Endothelial cell of umbilical vein (primary cell): Measurements from ENCODE around the gene ATP6V1F. TPM values are rescaled to one million over a fixed set of nuclear protein-coding genes. Genes with fewer than 3 reads are reported as not detected.

Experiments used
- BruUV-seq: library from RNA; stranded (reverse); fragments of 400-500 nt; replicated peaks from 2 replicates; lab custom pipeline; 2021; lab: Mats Ljungman, UMichigan
- CTCF ChIA-PET: fragments of 300-600, 350-600 bp; sonication (Branson Sonifier 250); formaldehyde crosslinking; loops from one replicate; lab custom pipeline; 2021; ENCODE audit warnings: antibody characterized with exemption, inconsistent platforms; lab: Charles Lee
- POLR2A ChIA-PET: fragments of 300-600, 350-600 bp; sonication (Branson Sonifier 250); formaldehyde crosslinking; loops from one replicate; lab custom pipeline; 2021; ENCODE audit warnings: antibody characterized with exemption, inconsistent platforms; lab: Charles Lee
- DNase-seq: peaks from one replicate; pipeline ENCODE4 v3.0.0-alpha.2; 2011; ENCODE audit warnings: low read depth, low spot score
- FAIRE-seq: peaks from 2 replicates; lab custom pipeline; 2011; peaks lifted over from hg19 to GRCh38; lab: Jason Lieb, UNC
- H2AFZ ChIP-seq: 2 replicates; pipeline ENCODE4 v1.6.0; 2012; ENCODE audit warnings: low read depth, low read length, control low read depth, inconsistent platforms
- H3K27ac ChIP-seq: 2 replicates; pipeline ENCODE4 v1.5.1; 2011; ENCODE audit warnings: low read depth, mild to moderate bottlenecking, control low read depth, low read length, moderate library complexity; ENCODE audit not compliant: insufficient read depth
- H3K27me3 ChIP-seq, 2 experiments: 2 replicates each; pipeline versions ENCODE4 v1.6.0 to v1.6.1; 2011; ENCODE audit warnings: low read length in 2 of 2, mixed read lengths in 1 of 2; ENCODE audit not compliant: control insufficient read depth in 2 of 2, insufficient read depth in 2 of 2
- H3K36me3 ChIP-seq, 2 experiments: 2 replicates in 1 of 2; 3 replicates in 1 of 2; pipeline ENCODE4 v1.5.1; 2011; ENCODE audit warnings: low read length in 2 of 2, mild to moderate bottlenecking in 1 of 2, moderate library complexity in 1 of 2; ENCODE audit not compliant: control insufficient read depth in 2 of 2, insufficient read depth in 2 of 2; ENCODE audit errors: extremely low read depth in 1 of 2
- H3K4me1 ChIP-seq: 3 replicates; pipeline ENCODE4 v1.5.1; 2011; ENCODE audit warnings: mild to moderate bottlenecking, low read length; ENCODE audit not compliant: control insufficient read depth, insufficient read depth; ENCODE audit errors: extremely low read depth
- H3K4me2 ChIP-seq: 2 replicates; pipeline ENCODE4 v1.6.1; 2011; ENCODE audit warnings: low read length, control low read depth, mixed read lengths; ENCODE audit not compliant: insufficient read depth
- H3K4me3 ChIP-seq, 3 experiments: fragments of 200-600 bp in 1 of 3; sonication (generic), shearing (Covaris generic) in 1 of 3; replicated peaks in 1 of 3; 2 replicates each; pipeline ENCODE4 v1.5.1; 2011 to 2016; ENCODE audit warnings: control low read depth in 3 of 3, low read length in 3 of 3, mild to moderate bottlenecking in 2 of 3, inconsistent platforms in 1 of 3, low read depth in 1 of 3, moderate library complexity in 1 of 3; ENCODE audit not compliant: insufficient read depth in 1 of 3
- H3K79me2 ChIP-seq: 2 replicates; pipeline ENCODE4 v1.6.0; 2012; ENCODE audit warnings: low read length, inconsistent platforms; ENCODE audit not compliant: control insufficient read depth, insufficient read depth
- H3K9ac ChIP-seq: replicated peaks from 2 replicates; pipeline ENCODE3; 2011; ENCODE audit warnings: low read length, control low read depth; ENCODE audit not compliant: insufficient read depth; ENCODE audit errors: extremely low read depth
- H3K9me1 ChIP-seq: replicated peaks from 3 replicates; pipeline ENCODE4 v1.6.0; 2011; ENCODE audit warnings: mild to moderate bottlenecking, low read length; ENCODE audit not compliant: control insufficient read depth, insufficient read depth; ENCODE audit errors: extremely low read depth
- H3K9me3 ChIP-seq: replicated peaks from 2 replicates; pipeline ENCODE4 v1.5.1; 2012; ENCODE audit warnings: low read length, inconsistent platforms; ENCODE audit not compliant: control insufficient read depth, insufficient read depth
- H4K20me1 ChIP-seq: replicated peaks from 2 replicates; pipeline ENCODE3; 2011; ENCODE audit warnings: mild to moderate bottlenecking, low read length; ENCODE audit not compliant: control insufficient read depth, insufficient read depth; ENCODE audit errors: extremely low read depth
- FOS ChIP-seq: IDR thresholded peaks from 2 replicates; pipeline ENCODE4 v1.6.1; 2011; ENCODE audit warnings: mild to moderate bottlenecking, low read length, moderate library complexity, borderline replicate concordance; ENCODE audit not compliant: insufficient read depth
- GATA2 ChIP-seq: IDR thresholded peaks from 2 replicates; pipeline ENCODE4 v1.7.0; 2011; ENCODE audit warnings: low read depth, mild to moderate bottlenecking, moderate library complexity, mixed read lengths, low read length; ENCODE audit not compliant: insufficient read length, insufficient read depth
- JUN ChIP-seq: IDR thresholded peaks from 2 replicates; pipeline ENCODE4 v1.6.1; 2011; ENCODE audit warnings: borderline replicate concordance, low read depth; ENCODE audit not compliant: insufficient read length, insufficient read depth
- MAX ChIP-seq: IDR thresholded peaks from 2 replicates; pipeline ENCODE4 v1.6.1; 2011; ENCODE audit not compliant: insufficient read depth, insufficient read length
- MYC ChIP-seq: IDR thresholded peaks from one replicate; pipeline ENCODE4 v1.6.1; 2011; ENCODE audit warnings: mild to moderate bottlenecking, low read depth, low read length
- dilution Hi-C: fragments of 300-500 bp; cut with MboI; formaldehyde crosslinking; loops from one replicate; pipeline ENCODE4 v1.15.0; 2019; ENCODE audit warnings: low sequenced_read_pairs; ENCODE audit not compliant: extremely low pct_ligation_motif_present
- intact Hi-C: fragments of 100-400 bp; cut with micrococcal nuclease; formaldehyde crosslinking; loops from one replicate; pipeline ENCODE4 v1.10.0; 2022
- polyA plus RNA-seq, 4 experiments: library from polyadenylated mRNA; depleted of rRNA in 3 of 4; stranded (reverse) in 3 of 4; unstranded in 1 of 4; fragments of >200 nt; gene quantifications; 2 replicates each; pipeline versions ENCODE4 v1.2.1 to v1.2.3, GENCODE V29; 2011 to 2012; ENCODE audit warnings: missing spikeins in 1 of 4
- total RNA-seq: library from RNA; stranded (reverse); gene quantifications from 2 replicates; pipeline ENCODE4 v1.2.3, GENCODE V29; 2021
- TF ChIP-seq, protein P1 (sequence below), 2 donors: IDR thresholded peaks; 1 replicate in 1 of 2; 2 replicates in 1 of 2; pipeline ENCODE4 v1.5.1; 2011; ENCODE audit warnings: low read length in 2 of 2, mild to moderate bottlenecking in 2 of 2, moderate library complexity in 2 of 2, control low read depth in 1 of 2, inconsistent platforms in 1 of 2, low read depth in 1 of 2; ENCODE audit not compliant: insufficient read depth in 1 of 2; ENCODE audit errors: extremely low read depth in 1 of 2

ATP6V1F gene
- total and polyA plus RNA-seq, 2 donors (not counting 3 experiments of a cell fraction or from before 2014, with no cell fraction given), result 156 to 360 TPM

DNA sequence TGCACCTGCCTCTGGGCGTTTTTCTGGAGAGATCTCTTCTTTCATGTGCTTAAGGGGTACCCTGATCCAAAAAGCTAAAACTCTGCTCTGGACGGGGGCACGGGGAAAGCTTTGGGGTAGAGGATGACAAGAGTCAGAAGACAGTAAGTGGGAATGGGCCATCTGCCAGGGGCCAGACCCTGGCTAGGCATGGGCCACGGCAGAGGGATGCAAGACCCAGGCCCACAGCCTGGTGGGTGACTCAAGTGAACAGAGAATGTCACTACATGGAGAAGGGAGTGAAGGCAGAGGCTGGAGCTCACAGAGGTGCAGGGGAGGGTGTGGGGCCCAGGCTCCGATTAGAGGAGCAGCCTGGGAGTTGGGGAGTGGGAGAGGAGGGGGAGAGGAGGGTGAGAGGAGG, 17.2 kb upstream of the ATP6V1F start:
- Histone ChIP-seq H3K27ac (no peak overlapping the region), H3K4me2 (no peak overlapping the region), H4K20me1 (no peaks in the 10 kb centered on the region), H3K4me3 (no peak overlapping the region), H2AFZ (no peak overlapping the region), H3K4me1 (no peaks in the 10 kb centered on the region), H3K9ac (no peak overlapping the region), H3K9me1 (no peaks in the 10 kb centered on the region), H3K79me2 (no peaks in the 10 kb centered on the region), H3K27me3 (no peaks in the 10 kb centered on the region), H3K36me3 (peaks cover 9 to 76% of the 10 kb centered on the region in 2 experiments), H3K9me3 (no peaks in the 10 kb centered on the region)
- ChIA-PET POLR2A (no interaction called here), CTCF (no interaction called here)
- DNase-seq (no peak), FAIRE-seq (no peak)
- no TSS peak for BruUV-seq
- TF ChIP-seq MAX (no peak), MYC (no peak), FOS (no peak), JUN (no peak), GATA2 (no peak)
- TF ChIP-seq, protein P1, sequence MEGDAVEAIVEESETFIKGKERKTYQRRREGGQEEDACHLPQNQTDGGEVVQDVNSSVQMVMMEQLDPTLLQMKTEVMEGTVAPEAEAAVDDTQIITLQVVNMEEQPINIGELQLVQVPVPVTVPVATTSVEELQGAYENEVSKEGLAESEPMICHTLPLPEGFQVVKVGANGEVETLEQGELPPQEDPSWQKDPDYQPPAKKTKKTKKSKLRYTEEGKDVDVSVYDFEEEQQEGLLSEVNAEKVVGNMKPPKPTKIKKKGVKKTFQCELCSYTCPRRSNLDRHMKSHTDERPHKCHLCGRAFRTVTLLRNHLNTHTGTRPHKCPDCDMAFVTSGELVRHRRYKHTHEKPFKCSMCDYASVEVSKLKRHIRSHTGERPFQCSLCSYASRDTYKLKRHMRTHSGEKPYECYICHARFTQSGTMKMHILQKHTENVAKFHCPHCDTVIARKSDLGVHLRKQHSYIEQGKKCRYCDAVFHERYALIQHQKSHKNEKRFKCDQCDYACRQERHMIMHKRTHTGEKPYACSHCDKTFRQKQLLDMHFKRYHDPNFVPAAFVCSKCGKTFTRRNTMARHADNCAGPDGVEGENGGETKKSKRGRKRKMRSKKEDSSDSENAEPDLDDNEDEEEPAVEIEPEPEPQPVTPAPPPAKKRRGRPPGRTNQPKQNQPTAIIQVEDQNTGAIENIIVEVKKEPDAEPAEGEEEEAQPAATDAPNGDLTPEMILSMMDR (IDR thresholded peaks at IDR 0.05; ENCODE audit: extremely low read depth in 1 of 2, insufficient read depth in 1 of 2, low read depth in 1 of 2, low read length in 2 of 2), result no peak
- dilution Hi-C loops, result no loop called here
- intact Hi-C loops, result no loop called here
